SK-N-SH (cell line): ENCODE measurements around the gene RSPH10B. TPM values are rescaled to one million over a fixed set of nuclear protein-coding genes. Genes with fewer than 3 reads are reported as not detected.

Source experiments
- CTCF ChIA-PET: fragments of 300-600, 350-600 bp; formaldehyde crosslinking; extraction: SDS; loops from one replicate; lab custom pipeline; 2021; lab: Yijun Ruan, JAX
- POLR2A ChIA-PET: fragments of 350-600 bp; sonication (Branson Sonifier 250); formaldehyde crosslinking; extraction: SDS; loops from one replicate; lab custom pipeline; 2020; ENCODE audit warnings: antibody characterized with exemption, inconsistent platforms; lab: Yijun Ruan, JAX
- DNase-seq: peaks from one replicate; pipeline ENCODE4 v3.0.0; 2012
- H2AFZ ChIP-seq: fragments of 200-600 bp; sonication (generic); 2 replicates; pipeline ENCODE4 v1.8.1; 2016; ENCODE audit warnings: antibody characterized with exemption, mild to moderate bottlenecking, low read depth
- H3F3A ChIP-seq: fragments of 200-600 bp; sonication (generic); replicated peaks from 2 replicates; pipeline ENCODE3; 2016; ENCODE audit warnings: antibody characterized with exemption, mild to moderate bottlenecking; ENCODE audit not compliant: insufficient read depth
- H3K27ac ChIP-seq, 2 experiments: fragments of 200-500 bp in 1 of 2; fragments of 200-600 bp in 1 of 2; sonication (Bioruptor generic) in 1 of 2; sonication (generic), shearing (Covaris generic) in 1 of 2; 2 replicates each; pipeline versions ENCODE4 v1.5.1 to v1.6.1; 2014 to 2016; ENCODE audit warnings: low read depth in 2 of 2, inconsistent platforms in 1 of 2, low read length in 1 of 2, mild to moderate bottlenecking in 1 of 2, mixed read lengths in 1 of 2
- H3K27me3 ChIP-seq: fragments of 200-600 bp; sonication (generic), shearing (Covaris generic); 2 replicates; pipeline ENCODE4 v1.6.1; 2016; ENCODE audit warnings: mixed run types; ENCODE audit not compliant: insufficient read depth
- H3K36me3 ChIP-seq, 2 experiments: fragments of 200-500 bp in 1 of 2; fragments of 200-600 bp in 1 of 2; sonication (Bioruptor generic) in 1 of 2; sonication (generic) in 1 of 2; replicated peaks in 1 of 2; 2 replicates each; pipeline versions ENCODE3 to v1.5.1; 2014 to 2016; ENCODE audit warnings: low read length in 1 of 2, mild to moderate bottlenecking in 1 of 2; ENCODE audit not compliant: insufficient read depth in 2 of 2, control insufficient read depth in 1 of 2
- H3K4me1 ChIP-seq, 2 experiments: fragments of 200-500 bp in 1 of 2; fragments of 200-600 bp in 1 of 2; sonication (Bioruptor generic) in 1 of 2; sonication (generic), shearing (Covaris generic) in 1 of 2; 2 replicates each; pipeline versions ENCODE4 v1.5.1 to v1.6.1; 2014 to 2016; ENCODE audit warnings: low read depth in 1 of 2, low read length in 1 of 2, mixed run types in 1 of 2; ENCODE audit not compliant: insufficient read depth in 2 of 2, control insufficient read depth in 1 of 2
- H3K4me2 ChIP-seq: fragments of 200-600 bp; sonication (generic), shearing (Covaris generic); 2 replicates; pipeline ENCODE4 v1.6.1; 2017; ENCODE audit warnings: mixed run types
- H3K4me3 ChIP-seq, 2 experiments: fragments of 200-500 bp in 1 of 2; fragments of 200-600 bp in 1 of 2; sonication (Bioruptor generic) in 1 of 2; sonication (generic), shearing (Covaris generic) in 1 of 2; 2 replicates each; pipeline versions ENCODE4 v1.5.1 to v1.8.1; 2014 to 2016; ENCODE audit warnings: low read depth in 2 of 2, inconsistent platforms in 1 of 2, low read length in 1 of 2, mild to moderate bottlenecking in 1 of 2, mixed read lengths in 1 of 2, moderate library complexity in 1 of 2
- H3K79me2 ChIP-seq: fragments of 200-600 bp; sonication (generic); 2 replicates; pipeline ENCODE4 v1.8.1; 2017; ENCODE audit warnings: mild to moderate bottlenecking; ENCODE audit not compliant: insufficient read depth
- H3K9ac ChIP-seq: fragments of 200-600 bp; sonication (generic); 2 replicates; pipeline ENCODE4 v1.6.1; 2017; ENCODE audit warnings: mixed run types
- H3K9me2 ChIP-seq: fragments of 200-600 bp; sonication (generic); 2 replicates; pipeline ENCODE4 v1.6.1; 2017; ENCODE audit warnings: mixed run types
- H3K9me3 ChIP-seq: fragments of 200-600 bp; sonication (generic); 2 replicates; pipeline ENCODE4 v1.6.1; 2017; ENCODE audit warnings: mixed run types, mild to moderate bottlenecking, moderate library complexity
- H4K20me1 ChIP-seq: fragments of 200-600 bp; sonication (generic); 2 replicates; pipeline ENCODE4 v1.6.1; 2017; ENCODE audit warnings: mild to moderate bottlenecking, mixed run types; ENCODE audit not compliant: insufficient read depth
- EP300 ChIP-seq, 2 experiments: IDR thresholded peaks; 2 replicates each; pipeline versions ENCODE4 v1.4.0 to v1.6.1; 2012; ENCODE audit warnings: borderline replicate concordance in 1 of 2, low read depth in 1 of 2, low read length in 1 of 2
- FOSL2 ChIP-seq: IDR thresholded peaks from 2 replicates; pipeline ENCODE4 v1.4.0; 2012; ENCODE audit warnings: low read depth, mild to moderate bottlenecking, moderate library complexity, borderline replicate concordance
- FOXJ3 ChIP-seq: sonication (generic); formaldehyde crosslinking; IDR thresholded peaks from 2 replicates; pipeline ENCODE4 v1.5.1; 2020; ENCODE audit warnings: mild to moderate bottlenecking, missing genetic modification reagents
- GABPA ChIP-seq: IDR thresholded peaks from 2 replicates; pipeline ENCODE4 v1.4.0; 2012; ENCODE audit warnings: low read depth, mild to moderate bottlenecking
- GATA2 ChIP-seq: sonication (generic); formaldehyde crosslinking; IDR thresholded peaks from 2 replicates; pipeline ENCODE4 v1.5.0; 2020; ENCODE audit warnings: mild to moderate bottlenecking, missing genetic modification reagents
- MXI1 ChIP-seq: IDR thresholded peaks from 2 replicates; pipeline ENCODE4 v1.6.1; 2012; ENCODE audit warnings: mild to moderate bottlenecking, low read depth, low read length, improper control_type of control experiment
- POLR2AphosphoS5 ChIP-seq: IDR thresholded peaks from 2 replicates; pipeline ENCODE4 v1.6.1; 2012; ENCODE audit warnings: low read depth, low read length
- RAD21 ChIP-seq: IDR thresholded peaks from 2 replicates; pipeline ENCODE4 v1.6.1; 2012; ENCODE audit warnings: mild to moderate bottlenecking, low read length
- RCOR1 ChIP-seq: fragments of 150-350 bp; IDR thresholded peaks from 2 replicates; pipeline ENCODE4 v1.6.1; 2017; ENCODE audit warnings: antibody characterized with exemption, low read length
- RFX5 ChIP-seq: IDR thresholded peaks from 2 replicates; pipeline ENCODE4 v1.6.1; 2012; ENCODE audit warnings: mild to moderate bottlenecking, improper control_type of control experiment, low read length
- RXRA ChIP-seq: IDR thresholded peaks from 2 replicates; pipeline ENCODE4 v1.4.0; 2012; ENCODE audit warnings: low read depth, mild to moderate bottlenecking, borderline replicate concordance
- SIN3A ChIP-seq: IDR thresholded peaks from 2 replicates; pipeline ENCODE4 v1.6.1; 2012; ENCODE audit warnings: low read depth, mild to moderate bottlenecking, low read length, moderate library complexity, borderline replicate concordance
- SMC3 ChIP-seq: IDR thresholded peaks from 2 replicates; pipeline ENCODE4 v1.6.1; 2012; ENCODE audit warnings: low read depth, low read length, improper control_type of control experiment
- TAF1 ChIP-seq: IDR thresholded peaks from 2 replicates; pipeline ENCODE4 v1.6.1; 2012; ENCODE audit warnings: low read depth, mild to moderate bottlenecking, low read length, moderate library complexity, borderline replicate concordance
- TEAD4 ChIP-seq: IDR thresholded peaks from 2 replicates; pipeline ENCODE4 v1.4.0; 2012; ENCODE audit warnings: mild to moderate bottlenecking, borderline replicate concordance; ENCODE audit not compliant: insufficient read depth
- WGBS: methylation state at CpG from one replicate; pipeline ENCODE4 v1.1.6; 2017; ENCODE audit warnings: low lambda C conversion rate; 5-methylcytosine and 5-hydroxymethylcytosine counted together
- polyA plus RNA-seq, 3 experiments: library from polyadenylated mRNA; depleted of rRNA; stranded (reverse); fragments of >200 nt; gene quantifications; 2 replicates each; pipeline ENCODE4 v1.2.3, GENCODE V29; 2012
- TF ChIP-seq, protein P1 (sequence below): IDR thresholded peaks from 2 replicates; pipeline ENCODE4 v1.4.0; 2012; ENCODE audit warnings: low read depth
- TF ChIP-seq, protein P2 (sequence below): fragments of 150-350 bp; IDR thresholded peaks from 2 replicates; pipeline ENCODE4 v1.6.1; 2017; ENCODE audit warnings: antibody characterized with exemption, low read length, low read depth, borderline replicate concordance
- TF ChIP-seq, protein P3 (sequence below): fragments of 150-350 bp; IDR thresholded peaks from 2 replicates; pipeline ENCODE4 v1.6.1; 2016; ENCODE audit warnings: mild to moderate bottlenecking, low read depth, low read length
- TF ChIP-seq, protein P4 (sequence below): IDR thresholded peaks from 2 replicates; pipeline ENCODE4 v1.4.0; 2012; ENCODE audit warnings: low read depth, borderline replicate concordance

The RSPH10B gene
- polyA plus RNA-seq, 1 of the 3 experiments (the other 2 are of a cell fraction): not detected

DNA sequence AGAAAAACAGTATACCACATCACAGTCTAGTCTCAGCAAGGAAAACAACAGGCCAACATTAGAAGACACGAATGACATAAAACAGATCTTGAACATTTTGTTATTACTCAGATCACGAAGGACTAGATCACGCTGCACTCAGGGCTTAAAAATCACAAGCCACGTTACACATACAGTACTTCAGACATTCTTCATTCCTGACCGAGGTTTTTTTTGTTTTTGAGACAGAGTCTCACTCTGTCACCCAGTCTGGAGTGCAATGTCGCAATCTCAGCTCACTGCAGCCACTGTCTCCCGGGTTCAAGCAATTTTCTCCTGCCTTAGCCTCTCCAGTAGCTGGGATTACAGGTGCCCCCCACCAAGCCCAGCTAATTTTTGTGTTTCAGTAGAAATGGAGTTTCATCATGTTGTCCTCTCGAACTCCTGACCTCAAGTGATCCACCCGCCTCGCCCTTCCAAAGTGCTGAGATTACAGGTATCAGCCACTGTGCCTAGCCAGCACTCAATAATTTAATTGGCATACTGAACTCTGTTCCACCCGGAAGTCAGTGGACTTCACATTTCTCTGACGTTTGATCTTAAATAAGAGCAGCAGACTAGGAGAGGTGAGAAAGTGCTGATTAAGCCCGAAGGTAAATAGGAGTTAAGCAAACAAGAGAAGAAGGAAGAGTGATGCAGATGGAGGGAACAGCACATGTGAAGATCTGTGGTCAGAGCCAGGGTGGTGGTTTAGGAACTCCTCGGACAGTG is 42.0 kb upstream of the RSPH10B start:
- POLR2A ChIA-PET: interaction anchor here (0.6 kb wide), 1 partner anchor 247 kb away, joined by 4 read pairs; no protein-coding TSS in a partner anchor
- no peaks in the 10 kb centered on the region for H4K20me1 ChIP-seq
- H3K9me2 ChIP-seq: no peaks in the 10 kb centered on the region
- H3F3A ChIP-seq: peaks cover 4% of the 10 kb centered on the region
- peaks cover 3 to 22% of the 10 kb centered on the region in 2 experiments; a peak in 3 of 4 replicates for H3K4me1 ChIP-seq
- H3K79me2 ChIP-seq: peaks cover 84% of the 10 kb centered on the region
- no peaks in the 10 kb centered on the region for H3K9me3 ChIP-seq
- no peak for DNase-seq
- no peak overlapping the region for H3K27ac ChIP-seq
- CTCF ChIA-PET: interaction anchor here (0.6 to 1.8 kb wide), 3 partner anchors 15 to 337 kb away, joined by 3 to 4 read pairs (median 3); no protein-coding TSS in a partner anchor
- H3K27me3 ChIP-seq: no peaks in the 10 kb centered on the region
- H3K4me2 ChIP-seq: no peak overlapping the region
- no peak overlapping the region for H3K9ac ChIP-seq
- H3K4me3 ChIP-seq: no peak overlapping the region
- WGBS: 87% methylated on average over 14 of the region's 14 CpGs
- H3K36me3 ChIP-seq: peaks cover 20 to 48% of the 10 kb centered on the region in 2 experiments
- TF ChIP-seq RAD21: no peak
- TF ChIP-seq, protein P1, sequence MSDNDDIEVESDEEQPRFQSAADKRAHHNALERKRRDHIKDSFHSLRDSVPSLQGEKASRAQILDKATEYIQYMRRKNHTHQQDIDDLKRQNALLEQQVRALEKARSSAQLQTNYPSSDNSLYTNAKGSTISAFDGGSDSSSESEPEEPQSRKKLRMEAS: no peak
- no peak for TF ChIP-seq GATA2
- no peak overlapping the region for H2AFZ ChIP-seq

DNA sequence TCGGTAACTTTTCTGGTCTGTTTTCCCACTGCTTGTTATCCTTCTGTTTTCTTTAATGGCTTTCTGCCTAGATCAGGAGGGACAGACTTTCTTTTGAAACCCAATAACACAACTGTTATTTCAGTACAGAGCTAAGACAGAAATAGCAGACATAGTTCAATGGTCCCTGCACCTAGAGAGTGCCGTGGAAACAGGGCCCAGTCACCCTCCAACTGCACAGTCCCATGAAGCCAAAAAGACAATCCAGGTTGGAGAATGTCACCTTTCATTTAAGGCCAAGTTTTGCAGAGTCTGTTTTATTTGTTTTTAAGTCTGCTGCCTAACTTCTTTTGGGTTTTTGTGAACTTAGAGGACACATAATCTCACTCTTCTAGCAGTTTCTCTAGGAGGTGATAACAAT is 41.1 kb upstream of the RSPH10B start:
- DNase-seq: no peak
- no peaks in the 10 kb centered on the region for H3K9me3 ChIP-seq
- CTCF ChIA-PET: interaction anchor here (0.6 to 1.8 kb wide), 3 partner anchors 14 to 338 kb away, joined by 3 to 4 read pairs (median 3); no protein-coding TSS in a partner anchor
- H3K27ac ChIP-seq: no peak overlapping the region
- H3F3A ChIP-seq: peaks cover 4% of the 10 kb centered on the region
- POLR2A ChIA-PET: no interaction called here
- no peak overlapping the region for H3K4me3 ChIP-seq
- peaks cover 3 to 21% of the 10 kb centered on the region in 2 experiments; a peak in 3 of 4 replicates for H3K4me1 ChIP-seq
- H4K20me1 ChIP-seq: no peaks in the 10 kb centered on the region
- no peak overlapping the region for H3K9ac ChIP-seq
- peaks cover 84% of the 10 kb centered on the region for H3K79me2 ChIP-seq
- 0 out of 2 replicates have a peak overlapping the region, but pooled peaks have one; percentile 73 for H3K4me2 ChIP-seq
- no peaks in the 10 kb centered on the region for H3K27me3 ChIP-seq
- 94% methylated on average over 2 of the region's 2 CpGs for WGBS
- H2AFZ ChIP-seq: no peak overlapping the region
- no peak for TF ChIP-seq MXI1
- no peak for TF ChIP-seq RXRA
- TF ChIP-seq EP300 (IDR thresholded peaks at IDR 0.05; ENCODE audit: borderline replicate concordance in 1 of 2, low read depth in 1 of 2, low read length in 1 of 2): no peak
- no peak for TF ChIP-seq GATA2
- no peak for TF ChIP-seq RCOR1
- TF ChIP-seq, protein P2, sequence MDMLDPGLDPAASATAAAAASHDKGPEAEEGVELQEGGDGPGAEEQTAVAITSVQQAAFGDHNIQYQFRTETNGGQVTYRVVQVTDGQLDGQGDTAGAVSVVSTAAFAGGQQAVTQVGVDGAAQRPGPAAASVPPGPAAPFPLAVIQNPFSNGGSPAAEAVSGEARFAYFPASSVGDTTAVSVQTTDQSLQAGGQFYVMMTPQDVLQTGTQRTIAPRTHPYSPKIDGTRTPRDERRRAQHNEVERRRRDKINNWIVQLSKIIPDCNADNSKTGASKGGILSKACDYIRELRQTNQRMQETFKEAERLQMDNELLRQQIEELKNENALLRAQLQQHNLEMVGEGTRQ: no peak
- TF ChIP-seq GABPA: no peak
- TF ChIP-seq RFX5: no peak
- TF ChIP-seq, protein P3, sequence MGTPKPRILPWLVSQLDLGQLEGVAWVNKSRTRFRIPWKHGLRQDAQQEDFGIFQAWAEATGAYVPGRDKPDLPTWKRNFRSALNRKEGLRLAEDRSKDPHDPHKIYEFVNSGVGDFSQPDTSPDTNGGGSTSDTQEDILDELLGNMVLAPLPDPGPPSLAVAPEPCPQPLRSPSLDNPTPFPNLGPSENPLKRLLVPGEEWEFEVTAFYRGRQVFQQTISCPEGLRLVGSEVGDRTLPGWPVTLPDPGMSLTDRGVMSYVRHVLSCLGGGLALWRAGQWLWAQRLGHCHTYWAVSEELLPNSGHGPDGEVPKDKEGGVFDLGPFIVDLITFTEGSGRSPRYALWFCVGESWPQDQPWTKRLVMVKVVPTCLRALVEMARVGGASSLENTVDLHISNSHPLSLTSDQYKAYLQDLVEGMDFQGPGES: no peak
- TF ChIP-seq TEAD4: no peak
- TF ChIP-seq, protein P4, sequence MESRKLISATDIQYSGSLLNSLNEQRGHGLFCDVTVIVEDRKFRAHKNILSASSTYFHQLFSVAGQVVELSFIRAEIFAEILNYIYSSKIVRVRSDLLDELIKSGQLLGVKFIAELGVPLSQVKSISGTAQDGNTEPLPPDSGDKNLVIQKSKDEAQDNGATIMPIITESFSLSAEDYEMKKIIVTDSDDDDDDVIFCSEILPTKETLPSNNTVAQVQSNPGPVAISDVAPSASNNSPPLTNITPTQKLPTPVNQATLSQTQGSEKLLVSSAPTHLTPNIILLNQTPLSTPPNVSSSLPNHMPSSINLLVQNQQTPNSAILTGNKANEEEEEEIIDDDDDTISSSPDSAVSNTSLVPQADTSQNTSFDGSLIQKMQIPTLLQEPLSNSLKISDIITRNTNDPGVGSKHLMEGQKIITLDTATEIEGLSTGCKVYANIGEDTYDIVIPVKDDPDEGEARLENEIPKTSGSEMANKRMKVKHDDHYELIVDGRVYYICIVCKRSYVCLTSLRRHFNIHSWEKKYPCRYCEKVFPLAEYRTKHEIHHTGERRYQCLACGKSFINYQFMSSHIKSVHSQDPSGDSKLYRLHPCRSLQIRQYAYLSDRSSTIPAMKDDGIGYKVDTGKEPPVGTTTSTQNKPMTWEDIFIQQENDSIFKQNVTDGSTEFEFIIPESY: no peak
- TF ChIP-seq RAD21: no peak
- no peak for TF ChIP-seq POLR2AphosphoS5
- TF ChIP-seq FOSL2: no peak
- TF ChIP-seq TAF1: no peak
- no peak for TF ChIP-seq FOXJ3 (CRISPR knock-in tag)
- no peak for TF ChIP-seq SIN3A
- TF ChIP-seq SMC3: no peak
- peaks cover 12 to 40% of the 10 kb centered on the region in 2 experiments for H3K36me3 ChIP-seq
- no peaks in the 10 kb centered on the region for H3K9me2 ChIP-seq
